GM19240 (cell line): ENCODE results near the gene TBC1D24.
"Not testable (repeated sequence)": the region's sequence is repeated elsewhere in the genome, so short reads cannot be mapped to it uniquely, and the experiment has no call there.

Experiments used
- DNase-seq: peaks from one replicate; pipeline ENCODE4 v3.0.0; 2011; ENCODE audit warnings: low spot score; ENCODE audit not compliant: insufficient read length

Gene TBC1D24

GRCh38 chr16:2474877-2475412, at the start of gene TBC1D24:
Gene TBC1D24 (plus strand): TSS chr16:2475127. CDS start chr16:2496149, 21,022 bp downstream.
- peak; percentile 99 for DNase-seq

DNA sequence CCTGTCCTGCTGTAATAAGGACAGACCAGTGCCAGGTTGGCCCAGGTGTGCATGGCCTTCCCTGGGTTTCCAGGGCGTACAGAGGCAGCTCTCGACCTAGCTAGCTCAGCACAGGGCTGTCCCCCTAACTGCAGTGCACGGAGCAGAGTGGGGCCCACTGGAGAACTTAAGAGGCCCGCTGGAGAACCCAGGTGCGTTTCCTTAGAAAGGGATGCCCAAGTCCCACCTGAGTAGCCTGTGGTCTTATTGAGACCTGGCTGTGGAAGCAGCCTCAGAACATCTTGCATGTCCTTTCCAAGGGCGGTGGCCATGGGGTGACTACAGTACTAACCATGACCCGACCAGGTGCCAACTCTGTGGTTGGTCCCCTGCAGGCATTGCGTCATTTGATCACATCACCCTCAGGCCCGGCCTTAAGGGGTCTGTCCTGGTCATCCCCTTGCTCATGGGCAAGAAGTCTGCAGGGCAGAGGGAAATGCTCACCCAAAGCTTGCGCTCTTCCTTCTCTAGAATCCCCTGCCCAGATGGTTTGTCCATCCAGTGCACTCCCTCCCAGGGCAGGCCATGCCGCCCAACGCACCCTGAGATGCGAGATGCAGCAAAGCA, 49.0 kb upstream of the TBC1D24 start:
- no peak for DNase-seq

DNA sequence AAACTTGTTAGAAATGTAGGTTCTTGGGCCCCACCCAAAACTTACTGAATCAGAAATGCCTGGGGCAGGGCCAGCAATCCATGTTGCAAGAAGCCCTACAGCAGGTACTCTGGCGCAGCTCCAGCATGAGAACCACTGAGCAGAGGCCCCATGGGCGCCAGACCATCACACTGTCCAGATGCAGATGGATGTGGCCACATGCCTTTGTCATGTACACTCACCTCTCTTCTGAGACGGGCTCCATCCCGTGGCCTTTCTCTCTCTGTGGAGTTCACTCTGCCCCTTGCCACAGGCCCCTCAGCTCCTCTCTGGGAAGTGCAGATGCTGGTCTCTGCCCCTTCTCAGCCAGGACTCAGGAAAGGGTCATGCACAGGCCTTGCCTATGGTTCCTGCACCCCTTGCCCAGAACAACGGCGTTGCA, 48.0 kb upstream of the TBC1D24 start:
- no peak for DNase-seq

DNA sequence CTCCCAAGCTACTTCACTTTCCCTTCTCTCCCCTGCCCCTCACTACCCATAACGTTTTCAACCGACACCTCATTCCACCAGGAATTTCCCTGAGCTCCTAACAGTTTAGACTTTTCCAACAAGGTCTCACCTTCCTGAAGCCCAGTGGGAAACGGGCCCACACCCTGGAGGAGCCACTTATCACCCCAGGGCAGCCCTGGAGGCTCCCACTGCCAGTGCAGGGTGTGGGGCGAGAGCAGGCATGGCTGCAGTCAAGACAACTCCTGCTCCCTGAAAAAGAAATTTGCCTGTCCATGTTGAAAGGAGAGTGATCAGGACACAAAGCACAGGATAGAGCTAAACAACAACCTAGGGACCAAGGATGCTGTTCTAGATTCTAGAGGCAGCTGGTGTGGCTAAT, 47.4 kb upstream of the TBC1D24 start:
- DNase-seq: no peak

DNA sequence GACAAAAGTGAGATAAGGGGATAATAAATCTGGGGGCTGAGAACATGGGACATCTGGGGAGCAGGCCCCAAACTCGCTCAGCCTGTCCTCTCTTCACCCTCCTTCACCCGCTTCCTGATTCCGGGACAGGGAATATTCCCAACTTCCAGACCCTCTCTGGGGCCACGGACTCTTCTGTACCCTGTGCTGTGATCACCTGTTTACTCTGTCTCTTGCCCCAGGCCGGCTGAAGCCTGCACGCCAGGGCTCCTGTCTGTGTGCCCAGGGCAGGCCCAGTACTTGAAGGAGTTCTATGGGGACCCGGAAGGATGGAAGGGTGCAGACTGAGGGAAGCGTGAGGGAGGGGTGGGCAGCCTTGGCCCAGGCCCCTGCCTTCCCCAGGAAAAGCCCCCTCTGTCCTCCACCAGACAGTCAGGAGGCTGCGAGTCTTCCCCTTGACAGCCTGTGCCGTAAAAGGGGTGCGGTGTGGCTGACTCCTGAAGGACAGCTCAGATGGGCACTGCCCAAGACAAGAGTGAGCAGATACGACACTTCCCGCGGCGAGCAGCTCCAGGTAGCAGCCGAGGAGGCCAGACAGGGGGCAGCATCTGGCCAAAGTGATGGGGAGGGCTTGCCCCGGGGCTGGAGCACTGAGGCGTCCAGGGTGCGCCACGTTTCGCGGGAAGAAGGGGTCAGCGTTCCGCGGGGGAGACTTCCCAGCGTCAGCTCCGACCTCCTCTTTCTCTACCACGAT, 46.7 kb upstream of the TBC1D24 start:
- DNase-seq: no peak

DNA sequence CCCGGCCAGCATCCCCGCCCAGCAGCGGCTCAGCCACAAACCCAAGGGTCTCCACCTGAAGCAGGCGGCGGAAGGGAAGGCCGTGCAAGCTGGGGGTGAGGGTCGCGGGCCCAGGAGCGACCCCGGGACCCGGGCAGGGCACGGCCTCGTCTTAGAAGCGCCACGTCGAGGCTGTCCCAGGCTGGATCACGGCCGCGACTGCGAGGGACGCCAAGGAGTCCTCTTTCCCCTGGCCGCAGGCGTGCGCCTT, 46.2 kb upstream of the TBC1D24 start:
- DNase-seq: no peak

- DNase-seq: peak; percentile 95
Observed at GRCh38 chr16:2429034-2429770, 45.7 kb upstream of the TBC1D24 start, which contains the start of gene CCNF. Gene CCNF (plus strand): TSS chr16:2429447. CDS start chr16:2429482, 35 bp downstream.

GRCh38 chr16:2429771-2430663, 44.9 kb upstream of the TBC1D24 start:
- no peak for DNase-seq

GRCh38 chr16:2432286-2432685, 42.6 kb upstream of the TBC1D24 start:
- no peak for DNase-seq

DNA sequence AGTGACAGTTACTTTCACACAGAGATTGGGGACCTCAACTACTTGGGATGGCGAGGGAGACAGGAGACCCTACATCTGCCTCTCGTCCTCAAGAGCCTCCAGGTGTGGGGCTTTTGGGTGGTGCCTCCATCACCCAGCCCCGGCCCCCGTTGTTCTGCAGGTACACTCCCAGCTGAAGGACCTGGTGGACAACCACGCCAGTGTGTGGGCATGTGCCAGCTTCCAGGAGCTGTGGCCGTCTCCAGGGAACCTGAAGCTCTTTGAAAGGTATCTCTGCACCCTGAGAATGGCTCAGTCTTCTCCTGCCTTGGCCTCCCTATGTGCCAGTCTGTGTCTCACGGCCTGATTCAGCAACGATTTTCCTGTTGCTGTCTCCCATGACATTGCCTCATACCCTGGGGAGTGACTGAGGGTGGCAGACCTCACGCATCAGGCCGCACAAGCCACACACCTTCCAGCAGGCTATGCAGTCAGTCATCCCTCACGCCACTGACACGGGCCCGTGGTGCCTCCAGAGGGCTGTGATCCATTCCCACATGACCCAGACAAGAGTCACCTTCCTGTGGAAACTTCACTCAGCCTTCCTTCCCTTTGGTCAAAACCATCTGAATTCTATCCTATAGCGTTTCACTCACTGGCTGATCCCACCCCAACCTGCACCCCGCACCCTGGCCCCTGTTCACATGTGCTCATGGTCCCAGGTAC, 42.0 kb upstream of the TBC1D24 start:
- no peak for DNase-seq

DNA sequence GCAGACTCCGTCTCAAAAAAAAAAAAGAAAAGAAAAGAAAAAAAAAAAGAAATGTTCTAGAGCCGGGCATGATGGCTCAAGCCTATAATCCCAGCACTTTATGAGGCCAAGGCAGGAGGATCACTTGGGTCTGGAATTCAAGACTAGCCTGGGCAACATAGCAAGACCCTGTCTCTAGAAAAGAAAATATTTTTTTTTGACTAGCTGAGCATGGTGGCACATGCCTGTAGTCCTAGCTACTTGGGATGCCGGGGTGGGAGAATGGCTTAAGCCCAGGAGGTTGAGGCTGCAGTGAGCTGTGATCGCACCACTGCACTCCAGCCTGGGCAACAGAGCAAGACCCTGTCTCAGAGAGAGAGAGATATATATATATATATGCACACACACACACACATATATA, 39.7 kb upstream of the TBC1D24 start:
- DNase-seq: not testable (repeated sequence)

DNA sequence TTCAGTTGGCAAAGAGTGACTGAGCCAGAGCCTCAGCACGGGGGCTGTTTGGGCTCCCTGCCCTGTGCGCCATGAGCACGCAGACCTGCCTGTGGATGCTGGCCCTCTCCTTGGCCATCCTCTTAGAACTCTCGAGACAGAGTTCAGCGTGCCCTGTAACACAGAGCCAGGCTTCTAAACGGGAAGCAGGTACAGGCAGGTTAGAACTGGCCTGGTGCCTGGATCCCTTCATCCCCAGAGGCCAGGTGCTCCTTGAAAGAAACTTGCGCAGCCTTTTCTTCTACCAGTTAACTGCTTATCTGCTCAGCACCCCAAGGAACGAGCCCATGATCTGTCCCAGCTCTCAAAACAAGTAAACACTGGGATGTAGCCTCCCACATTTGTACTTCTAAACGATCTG, 38.8 kb upstream of the TBC1D24 start:
- no peak for DNase-seq

GRCh38 chr16:2437032-2437790, 37.7 kb upstream of the TBC1D24 start:
- no peak for DNase-seq

DNA sequence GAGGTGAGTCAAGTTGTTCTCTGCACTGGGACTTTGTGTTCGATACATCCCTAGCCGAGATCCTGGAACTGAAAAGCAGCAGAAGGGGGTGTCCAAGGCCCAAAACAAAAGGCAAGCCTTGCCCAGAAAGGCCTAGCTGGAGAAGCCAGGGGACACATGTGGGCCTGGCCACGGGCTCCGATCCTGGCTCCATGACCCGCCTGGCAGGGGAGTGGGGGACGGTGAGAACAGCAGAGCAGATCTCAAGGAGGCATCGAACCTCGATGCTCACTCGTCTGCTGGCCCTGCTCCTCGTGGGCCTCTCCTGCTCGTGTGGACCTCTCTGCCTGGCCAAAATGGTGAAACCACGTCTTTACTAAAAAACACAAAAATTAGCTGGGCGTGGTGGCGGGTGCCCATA, 36.8 kb upstream of the TBC1D24 start:
- DNase-seq: no peak

DNA sequence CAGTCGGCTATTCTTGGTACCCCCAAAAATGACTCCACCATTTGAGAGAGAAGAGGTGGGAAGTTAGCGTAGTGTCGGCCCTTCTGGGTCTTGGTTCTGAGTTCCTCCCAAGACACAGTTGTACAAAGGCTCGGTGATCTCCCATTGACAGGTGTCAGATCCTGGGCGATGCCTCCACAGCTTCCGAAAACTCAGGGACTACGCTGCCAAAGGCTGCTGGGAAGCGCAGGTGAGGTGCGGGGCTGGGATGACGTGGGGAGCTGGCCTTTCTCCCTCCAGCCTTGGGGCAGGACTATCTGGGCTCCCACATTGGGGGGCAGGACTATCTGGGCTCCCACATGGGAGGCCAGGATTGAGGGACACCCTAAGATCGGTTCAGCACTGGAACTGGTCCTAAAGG, 35.3 kb upstream of the TBC1D24 start:
- DNase-seq: no peak

DNA sequence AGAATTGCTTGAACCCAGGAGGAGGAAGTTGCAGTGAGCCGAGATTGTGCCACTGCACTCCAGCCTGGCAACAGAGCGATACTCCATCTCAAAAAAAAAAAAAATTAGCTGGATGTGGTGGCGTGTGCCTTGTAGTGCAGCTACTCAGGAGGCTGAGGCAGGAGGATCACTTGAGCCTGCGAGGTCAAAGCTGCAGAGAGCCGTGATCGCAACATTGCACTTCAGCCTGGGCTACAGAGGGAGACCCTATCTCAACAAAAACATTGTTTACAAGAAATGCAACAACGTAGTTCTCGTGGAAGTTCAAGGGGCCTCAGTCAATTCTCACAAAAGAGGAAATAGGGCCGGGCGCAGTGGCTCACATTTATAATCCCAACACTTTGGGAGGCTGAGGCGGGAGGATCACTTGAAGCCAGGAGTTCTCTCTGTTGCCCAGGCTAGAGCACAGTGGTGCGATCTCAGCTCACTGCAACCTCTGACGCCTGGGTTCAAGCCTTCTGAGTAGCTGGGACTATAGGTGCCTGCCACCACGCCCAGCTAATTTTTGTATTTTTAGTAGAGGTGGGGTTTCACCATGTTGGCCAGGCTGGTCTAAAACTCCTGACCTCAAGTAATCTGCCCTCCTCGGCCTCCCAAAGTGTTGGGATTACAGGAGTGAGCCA, 33.7 kb upstream of the TBC1D24 start:
- not testable (repeated sequence) for DNase-seq

DNA sequence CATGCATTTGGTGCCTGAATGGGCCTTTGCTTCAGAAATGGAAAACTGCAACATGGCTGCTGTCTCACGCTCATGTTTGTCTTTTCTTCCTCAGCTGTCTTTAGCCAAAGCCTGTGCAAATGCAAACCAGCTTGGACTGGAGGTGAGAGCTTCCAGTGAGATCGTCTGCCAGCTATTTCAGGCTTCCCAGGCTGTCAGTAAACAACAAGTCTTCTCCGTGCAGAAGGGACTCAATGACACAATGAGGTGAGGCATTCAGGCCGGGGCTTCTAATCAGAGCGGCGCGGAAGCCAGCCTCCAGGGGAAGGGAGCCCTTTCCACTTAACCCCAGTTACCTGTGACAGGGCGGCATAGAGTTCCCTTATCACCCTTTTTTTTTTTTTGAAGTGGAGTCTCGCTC, 31.4 kb upstream of the TBC1D24 start:
- no peak for DNase-seq

DNA sequence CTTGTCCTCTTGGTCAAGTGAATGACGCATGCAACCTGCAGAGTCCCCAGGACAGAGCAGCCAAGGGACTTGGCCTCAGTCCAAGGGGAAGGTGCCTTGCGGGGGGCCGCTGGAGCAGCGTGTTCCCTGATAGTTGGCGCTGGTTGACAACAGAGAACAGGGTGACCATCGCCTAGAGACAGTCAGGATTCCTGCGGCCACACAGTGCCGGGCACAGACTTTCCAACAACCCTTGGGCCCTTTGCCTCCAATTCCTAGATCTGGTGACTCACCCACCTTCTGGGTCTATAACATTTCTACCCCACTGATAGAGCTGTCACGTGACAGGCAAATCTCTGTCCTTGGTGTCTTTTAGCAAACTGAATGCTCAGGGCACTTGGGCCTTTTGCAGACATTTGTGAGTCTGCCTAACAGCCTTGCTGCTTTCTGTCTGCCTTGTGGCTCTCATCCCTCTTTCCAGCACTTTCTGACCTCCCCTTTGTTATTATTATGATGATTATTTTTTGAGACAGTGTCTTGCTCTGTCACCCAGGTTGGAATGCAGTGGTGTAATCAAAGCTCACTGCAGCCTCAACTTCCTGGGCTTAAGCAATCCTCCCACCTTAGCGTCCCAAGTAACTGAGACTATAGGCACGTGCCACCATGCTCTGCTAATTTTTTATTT, 26.9 kb upstream of the TBC1D24 start:
- no peak for DNase-seq

DNA sequence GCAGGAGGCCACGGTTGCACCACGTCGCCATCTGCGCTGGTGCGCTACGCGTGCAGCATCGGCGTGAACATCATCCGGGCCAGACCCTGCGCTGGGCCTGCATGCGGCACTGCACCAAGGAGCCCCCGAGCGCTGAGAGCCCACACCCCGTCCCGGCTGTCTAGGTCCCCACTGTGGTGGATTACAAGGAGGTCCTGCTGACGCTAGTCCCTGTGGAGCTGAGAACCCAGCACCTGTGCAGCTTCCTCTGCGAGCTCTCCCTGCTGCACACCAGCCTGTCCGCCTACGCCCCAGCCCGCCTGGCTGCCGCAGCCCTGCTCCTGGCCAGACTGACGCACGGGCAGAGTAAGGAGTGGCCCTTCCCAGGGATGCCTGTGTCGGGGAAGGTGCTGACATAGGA, 25.8 kb upstream of the TBC1D24 start:
- DNase-seq: no peak
